ENCODE measurements around the gene HTRA3. TPM values are rescaled to one million over a fixed set of nuclear protein-coding genes. Genes with fewer than 3 reads are reported as not detected.

Gene HTRA3
- total RNA-seq, 1 experiment from 2014 or later = 0.64 TPM

DNA sequence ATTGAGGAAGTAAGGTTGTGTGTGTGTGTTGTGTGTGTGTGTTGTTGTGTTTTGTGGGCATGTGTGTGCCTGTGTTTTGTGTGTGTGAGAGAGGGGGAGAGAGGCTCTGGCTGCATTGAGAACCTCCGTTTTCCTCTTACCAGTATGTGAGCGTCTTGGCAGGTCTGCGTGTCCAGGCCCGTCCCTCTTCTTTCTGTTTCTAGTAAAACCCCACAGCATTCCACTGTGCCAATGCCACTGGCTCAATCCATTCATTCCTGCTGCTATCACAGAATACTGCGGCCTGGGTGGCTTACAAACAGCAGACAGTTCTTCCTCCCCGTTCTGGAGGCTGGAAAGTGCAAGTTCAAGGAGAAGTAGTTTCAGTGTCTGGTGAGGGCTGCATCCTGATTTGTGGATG, 15.5 kb upstream of the HTRA3 start:
- no peak overlapping the region for H3K4me3 ChIP-seq (ENCODE audit: low read depth, low read length, poor library complexity, severe bottlenecking)
- TF ChIP-seq, protein P1, sequence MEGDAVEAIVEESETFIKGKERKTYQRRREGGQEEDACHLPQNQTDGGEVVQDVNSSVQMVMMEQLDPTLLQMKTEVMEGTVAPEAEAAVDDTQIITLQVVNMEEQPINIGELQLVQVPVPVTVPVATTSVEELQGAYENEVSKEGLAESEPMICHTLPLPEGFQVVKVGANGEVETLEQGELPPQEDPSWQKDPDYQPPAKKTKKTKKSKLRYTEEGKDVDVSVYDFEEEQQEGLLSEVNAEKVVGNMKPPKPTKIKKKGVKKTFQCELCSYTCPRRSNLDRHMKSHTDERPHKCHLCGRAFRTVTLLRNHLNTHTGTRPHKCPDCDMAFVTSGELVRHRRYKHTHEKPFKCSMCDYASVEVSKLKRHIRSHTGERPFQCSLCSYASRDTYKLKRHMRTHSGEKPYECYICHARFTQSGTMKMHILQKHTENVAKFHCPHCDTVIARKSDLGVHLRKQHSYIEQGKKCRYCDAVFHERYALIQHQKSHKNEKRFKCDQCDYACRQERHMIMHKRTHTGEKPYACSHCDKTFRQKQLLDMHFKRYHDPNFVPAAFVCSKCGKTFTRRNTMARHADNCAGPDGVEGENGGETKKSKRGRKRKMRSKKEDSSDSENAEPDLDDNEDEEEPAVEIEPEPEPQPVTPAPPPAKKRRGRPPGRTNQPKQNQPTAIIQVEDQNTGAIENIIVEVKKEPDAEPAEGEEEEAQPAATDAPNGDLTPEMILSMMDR (conservative IDR thresholded peaks at IDR 0.05; ENCODE audit: low read depth, low read length) = no peak
- DNase-seq (ENCODE audit: low spot score) = no peak
- no TSS peak for BruUV-seq (replicated peaks)
- CTCF ChIA-PET = no interaction called here
- no peaks in the 10 kb centered on the region for H3K4me1 ChIP-seq (ENCODE audit: insufficient read depth, low read length, poor library complexity, severe bottlenecking)
- intact Hi-C loops (cut with micrococcal nuclease; ENCODE audit: unreplicated experiment) = no loop called here
- POLR2A ChIA-PET (ENCODE audit: low non-redundant PET) = no interaction called here
- no peaks in the 10 kb centered on the region for H3K9me3 ChIP-seq (ENCODE audit: low read depth, low read length, poor library complexity, severe bottlenecking)
- H3K27ac ChIP-seq (ENCODE audit: low read depth, low read length, poor library complexity, severe bottlenecking) = no peak overlapping the region
- H3K27me3 ChIP-seq (replicated peaks; ENCODE audit: insufficient read depth, low read depth, low read length, poor library complexity) = no peaks in the 10 kb centered on the region
- H3K36me3 ChIP-seq (ENCODE audit: insufficient read depth, low read length, poor library complexity, severe bottlenecking) = no peaks in the 10 kb centered on the region

- no peaks in the 10 kb centered on the region for H3K27me3 ChIP-seq (replicated peaks; ENCODE audit: insufficient read depth, low read depth, low read length, poor library complexity)
- no peak for DNase-seq (ENCODE audit: low spot score)
- peaks cover under 1% of the 10 kb centered on the region for H3K4me1 ChIP-seq (ENCODE audit: insufficient read depth, low read length, poor library complexity, severe bottlenecking)
- TF ChIP-seq, protein P1 (conservative IDR thresholded peaks at IDR 0.05; ENCODE audit: low read depth, low read length) = no peak
- TF ChIP-seq EZH2 (IDR thresholded peaks at IDR 0.05; ENCODE audit: borderline replicate concordance, low read depth, low read length, poor library complexity, severe bottlenecking) = no peak
- H3K36me3 ChIP-seq (ENCODE audit: insufficient read depth, low read length, poor library complexity, severe bottlenecking) = no peaks in the 10 kb centered on the region
- ChIA-PET POLR2A (ENCODE audit: low non-redundant PET) (no interaction called here), CTCF (no interaction called here)
- no peak overlapping the region for H3K4me3 ChIP-seq (ENCODE audit: low read depth, low read length, poor library complexity, severe bottlenecking)
- H3K27ac ChIP-seq (ENCODE audit: low read depth, low read length, poor library complexity, severe bottlenecking) = no peak overlapping the region
- intact Hi-C loops (cut with micrococcal nuclease; ENCODE audit: unreplicated experiment) = no loop called here
- BruUV-seq (replicated peaks) = no TSS peak
- H3K9me3 ChIP-seq (ENCODE audit: low read depth, low read length, poor library complexity, severe bottlenecking) = no peaks in the 10 kb centered on the region
Observed at GRCh38 chr4:8255698-8256441, 13.7 kb upstream of the HTRA3 start.

DNA sequence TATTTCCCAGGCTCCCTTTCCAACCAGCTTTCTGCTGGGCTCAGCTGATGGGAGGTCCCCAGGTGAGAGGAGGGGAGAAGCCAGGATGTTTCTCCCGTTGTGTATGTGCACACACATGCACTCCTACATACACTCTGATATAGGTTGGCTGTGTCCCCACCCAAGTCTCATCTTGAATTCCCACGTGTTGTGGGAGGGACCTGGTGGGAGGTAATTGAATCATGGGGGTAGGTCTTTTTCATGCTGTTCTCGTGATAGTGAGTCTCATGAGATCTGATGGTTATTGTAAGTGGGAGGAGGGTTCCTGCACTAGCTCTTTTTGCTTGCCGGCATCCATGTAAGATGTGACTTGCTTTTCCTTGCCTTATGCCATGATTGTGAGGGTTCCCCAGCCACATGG, 11.7 kb upstream of the HTRA3 start:
- POLR2A ChIA-PET (ENCODE audit: low non-redundant PET) = no interaction called here
- peaks cover 7% of the 10 kb centered on the region for H3K4me1 ChIP-seq (ENCODE audit: insufficient read depth, low read length, poor library complexity, severe bottlenecking)
- no peak overlapping the region for H3K4me3 ChIP-seq (ENCODE audit: low read depth, low read length, poor library complexity, severe bottlenecking)
- H3K9me3 ChIP-seq (ENCODE audit: low read depth, low read length, poor library complexity, severe bottlenecking) = no peaks in the 10 kb centered on the region
- TF ChIP-seq, protein P1 (conservative IDR thresholded peaks at IDR 0.05; ENCODE audit: low read depth, low read length) = no peak
- no peak for TF ChIP-seq EZH2 (IDR thresholded peaks at IDR 0.05; ENCODE audit: borderline replicate concordance, low read depth, low read length, poor library complexity, severe bottlenecking)
- CTCF ChIA-PET = no interaction called here
- no peak for DNase-seq (ENCODE audit: low spot score)
- H3K27ac ChIP-seq (ENCODE audit: low read depth, low read length, poor library complexity, severe bottlenecking) = no peak overlapping the region
- no TSS peak for BruUV-seq (replicated peaks)
- H3K36me3 ChIP-seq (ENCODE audit: insufficient read depth, low read length, poor library complexity, severe bottlenecking) = no peaks in the 10 kb centered on the region
- intact Hi-C loops (cut with micrococcal nuclease; ENCODE audit: unreplicated experiment) = no loop called here
- no peaks in the 10 kb centered on the region for H3K27me3 ChIP-seq (replicated peaks; ENCODE audit: insufficient read depth, low read depth, low read length, poor library complexity)
